Measurements from ENCODE around the gene MSH5. TPM values are rescaled to one million over a fixed set of nuclear protein-coding genes. Genes with fewer than 3 reads are reported as not detected.
A peak's percentile ranks its signal among the peaks of the same experiment; 100 is the strongest.

MSH5 gene
- total and polyA plus RNA-seq, 2 of the 13 experiments (the other 11 are each of a cell fraction or from before 2014, with no cell fraction given) = 10.2 to 38.7 TPM

DNA sequence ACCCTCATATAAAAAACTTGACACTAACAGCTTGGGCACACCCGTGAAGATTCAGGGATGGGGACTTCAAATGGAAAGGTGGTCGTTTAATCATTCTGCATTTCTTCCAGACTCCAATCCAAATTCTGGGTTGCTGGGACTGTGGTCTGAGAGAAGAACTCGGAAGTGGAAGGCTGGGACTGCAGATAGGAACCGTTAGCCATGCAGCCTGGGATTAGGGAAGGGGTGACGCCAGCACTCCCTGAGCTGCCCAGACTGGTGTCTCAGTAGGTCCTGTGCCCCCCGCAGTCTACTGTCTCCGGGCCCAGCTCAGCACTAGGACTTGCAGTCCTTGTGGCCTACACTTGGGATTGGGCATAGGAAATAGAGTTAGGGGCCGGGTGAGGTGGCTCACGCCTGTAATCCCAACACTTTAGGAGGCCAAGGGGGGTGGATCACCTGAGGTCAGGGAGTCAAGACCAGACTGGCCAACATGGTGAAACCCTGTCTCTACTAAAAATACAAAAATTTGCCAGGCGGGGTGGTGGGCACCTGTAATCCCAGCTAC, 3.0 kb upstream of the MSH5 start (continued):
- TF ChIP-seq ZNF777 (CRISPR knock-in tag; IDR thresholded peaks at IDR 0.05) = no peak
- TF ChIP-seq SMARCE1 (IDR thresholded peaks at IDR 0.05; ENCODE audit: borderline replicate concordance) = no peak
- TF ChIP-seq RBM22 (optimal IDR thresholded peaks at IDR 0.05; ENCODE audit: low read length) = peak; percentile 46
- 0 out of 2 replicates have a peak, but pooled peaks have one; percentile 30 for TF ChIP-seq BRD4 (CRISPR knock-in tag; IDR thresholded peaks at IDR 0.05)
- 0 out of 2 replicates have a peak, but pooled peaks have one; percentile 15 for TF ChIP-seq GMEB2 (CRISPR knock-in tag; IDR thresholded peaks at IDR 0.05; ENCODE audit: low read depth)
- TF ChIP-seq CREB1 (IDR thresholded peaks at IDR 0.05) = no peak
- peak; percentile 4; the same call in 1 of the 2 replicates for TF ChIP-seq CREB1 (CRISPR knock-in tag; IDR thresholded peaks at IDR 0.05)
- TF ChIP-seq ZNF296 (CRISPR knock-in tag; conservative IDR thresholded peaks at IDR 0.05) = no peak
- 0 out of 2 replicates have a peak, but pooled peaks have one; percentile 56 for TF ChIP-seq RNF219 (CRISPR knock-in tag; IDR thresholded peaks at IDR 0.05)
- TF ChIP-seq FLYWCH1 (CRISPR knock-in tag; IDR thresholded peaks at IDR 0.05) = no peak
- 0 out of 2 replicates have a peak, but pooled peaks have one; percentile 3 for TF ChIP-seq KLF12 (CRISPR knock-in tag; IDR thresholded peaks at IDR 0.05; ENCODE audit: borderline replicate concordance)
- TF ChIP-seq, protein P1, sequence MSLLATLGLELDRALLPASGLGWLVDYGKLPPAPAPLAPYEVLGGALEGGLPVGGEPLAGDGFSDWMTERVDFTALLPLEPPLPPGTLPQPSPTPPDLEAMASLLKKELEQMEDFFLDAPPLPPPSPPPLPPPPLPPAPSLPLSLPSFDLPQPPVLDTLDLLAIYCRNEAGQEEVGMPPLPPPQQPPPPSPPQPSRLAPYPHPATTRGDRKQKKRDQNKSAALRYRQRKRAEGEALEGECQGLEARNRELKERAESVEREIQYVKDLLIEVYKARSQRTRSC (CRISPR knock-in tag; IDR thresholded peaks at IDR 0.05; ENCODE audit: low read depth) = 0 out of 2 replicates have a peak, but pooled peaks have one; percentile 8
- TF ChIP-seq ZNF790 (CRISPR knock-in tag; IDR thresholded peaks at IDR 0.05; ENCODE audit: borderline replicate concordance) = 0 out of 2 replicates have a peak, but pooled peaks have one; percentile 25
- TF ChIP-seq NFAT5 (CRISPR knock-in tag; IDR thresholded peaks at IDR 0.05) = 0 out of 2 replicates have a peak, but pooled peaks have one; percentile 4
- 0 out of 2 replicates have a peak, but pooled peaks have one; percentile 11 for TF ChIP-seq ZFP90 (CRISPR knock-in tag; IDR thresholded peaks at IDR 0.05; ENCODE audit: borderline replicate concordance)
- no peak for TF ChIP-seq NFIC (IDR thresholded peaks at IDR 0.05; ENCODE audit: low read length)

Measured in HepG2 (cell line).